Fibroblast of villous mesenchyme (primary cell): ENCODE measurements around the gene TEAD2. TPM values are rescaled to one million over a fixed set of nuclear protein-coding genes. Genes with fewer than 3 reads are reported as not detected.

Experiments used
- DNase-seq: peaks from one replicate; pipeline ENCODE4 v3.0.0-alpha.2; 2010; ENCODE audit warnings: low read depth
- H3K4me3 ChIP-seq: 2 replicates; pipeline ENCODE4 v1.5.1; 2011; ENCODE audit warnings: low read depth, mild to moderate bottlenecking, low read length
- CTCF ChIP-seq: IDR thresholded peaks from 2 replicates; pipeline ENCODE4 v1.5.1; 2012; ENCODE audit warnings: low read depth, mild to moderate bottlenecking, low read length; ENCODE audit not compliant: insufficient read depth
- total RNA-seq: library from RNA; depleted of rRNA; stranded (reverse); fragments of >200 nt; gene quantifications from 2 replicates; pipeline ENCODE4 v1.2.3, GENCODE V29; 2012

TEAD2 gene
- 37.6 and 38.7 TPM in 2 replicates for total RNA-seq

GRCh38 chr19:49362048-49362928 is at the start of gene TEAD2:
TEAD2 (minus strand) TSS chr19:49362416; CDS start chr19:49360075, 2,341 bp downstream.
- TF ChIP-seq CTCF: no peak
- H3K4me3 ChIP-seq: peak within 1 kb of the TSS; percentile 96
- DNase-seq: peak; percentile 66

GRCh38 chr19:49411681-49412326 is 49.6 kb upstream of the TEAD2 start:
- TF ChIP-seq CTCF: no peak
- H3K4me3 ChIP-seq: no peak overlapping the region
- DNase-seq: no peak

GRCh38 chr19:49409441-49410029 is 47.3 kb upstream of the TEAD2 start:
- DNase-seq: no peak
- no peak for TF ChIP-seq CTCF
- H3K4me3 ChIP-seq: no peak overlapping the region

- DNase-seq: no peak
- TF ChIP-seq CTCF: no peak
- no peak overlapping the region for H3K4me3 ChIP-seq
Observed at GRCh38 chr19:49408816-49409440, 46.7 kb upstream of the TEAD2 start.

- no peak overlapping the region for H3K4me3 ChIP-seq
- no peak for DNase-seq
- no peak for TF ChIP-seq CTCF
Observed at GRCh38 chr19:49407482-49408015, 45.3 kb upstream of the TEAD2 start.

GRCh38 chr19:49407079-49407478 is 44.9 kb upstream of the TEAD2 start:
- H3K4me3 ChIP-seq: no peak overlapping the region
- no peak for TF ChIP-seq CTCF
- DNase-seq: no peak
